SHP77 (cell line): ENCODE measurements around the gene SLC27A5.
"Not testable (repeated sequence)": the region's sequence is repeated elsewhere in the genome, so short reads cannot be mapped to it uniquely, and the experiment has no call there.

Experiments used
- DNase-seq, 2 experiments: peaks; one replicate each; lab custom pipeline; 2025; lab: John Stamatoyannopoulos, UW

SLC27A5 gene

DNA sequence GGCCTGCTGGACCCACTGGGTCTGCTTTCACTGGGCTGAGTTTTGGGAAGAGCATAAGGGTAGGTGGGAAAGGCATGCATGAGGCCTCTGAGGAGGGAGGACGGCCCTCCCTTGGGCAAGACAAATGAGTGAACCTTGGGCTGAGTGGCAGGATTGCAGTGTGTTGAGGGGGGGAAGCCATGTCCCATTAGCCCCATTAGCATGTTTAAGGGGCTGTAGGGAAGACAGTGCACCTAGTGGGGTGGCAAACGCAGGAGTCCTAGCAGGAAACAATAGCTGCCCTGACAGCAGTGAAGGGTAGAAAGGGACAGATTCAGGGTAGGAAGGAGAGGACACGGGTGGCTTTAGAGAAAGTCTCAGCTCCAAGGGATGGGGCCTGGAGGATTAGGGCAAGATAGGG is 10.9 kb upstream of the SLC27A5 start:
- no peak for DNase-seq

DNA sequence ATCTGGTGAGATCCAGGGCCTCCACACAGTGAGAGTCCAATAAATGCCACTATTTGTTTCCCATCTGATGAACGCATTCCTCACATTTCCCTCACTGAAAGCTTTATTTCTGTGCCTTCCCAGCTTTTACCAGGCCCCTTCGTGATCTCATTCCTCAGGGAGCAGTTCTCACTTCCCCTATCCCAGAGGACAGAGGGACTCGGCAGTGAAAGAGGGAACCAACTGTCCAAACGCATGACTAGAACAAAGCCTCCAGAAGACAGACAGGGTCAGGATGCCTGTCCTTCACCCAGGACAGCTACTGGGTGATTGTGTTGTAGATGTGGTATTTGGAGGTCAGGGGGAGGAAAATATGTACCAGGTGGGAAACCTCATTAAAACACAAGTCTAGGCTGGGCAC is 9.9 kb upstream of the SLC27A5 start:
- DNase-seq = no peak

GRCh38 chr19:58520257-58520599 is 8.4 kb upstream of the SLC27A5 start:
- no peak for DNase-seq

DNA sequence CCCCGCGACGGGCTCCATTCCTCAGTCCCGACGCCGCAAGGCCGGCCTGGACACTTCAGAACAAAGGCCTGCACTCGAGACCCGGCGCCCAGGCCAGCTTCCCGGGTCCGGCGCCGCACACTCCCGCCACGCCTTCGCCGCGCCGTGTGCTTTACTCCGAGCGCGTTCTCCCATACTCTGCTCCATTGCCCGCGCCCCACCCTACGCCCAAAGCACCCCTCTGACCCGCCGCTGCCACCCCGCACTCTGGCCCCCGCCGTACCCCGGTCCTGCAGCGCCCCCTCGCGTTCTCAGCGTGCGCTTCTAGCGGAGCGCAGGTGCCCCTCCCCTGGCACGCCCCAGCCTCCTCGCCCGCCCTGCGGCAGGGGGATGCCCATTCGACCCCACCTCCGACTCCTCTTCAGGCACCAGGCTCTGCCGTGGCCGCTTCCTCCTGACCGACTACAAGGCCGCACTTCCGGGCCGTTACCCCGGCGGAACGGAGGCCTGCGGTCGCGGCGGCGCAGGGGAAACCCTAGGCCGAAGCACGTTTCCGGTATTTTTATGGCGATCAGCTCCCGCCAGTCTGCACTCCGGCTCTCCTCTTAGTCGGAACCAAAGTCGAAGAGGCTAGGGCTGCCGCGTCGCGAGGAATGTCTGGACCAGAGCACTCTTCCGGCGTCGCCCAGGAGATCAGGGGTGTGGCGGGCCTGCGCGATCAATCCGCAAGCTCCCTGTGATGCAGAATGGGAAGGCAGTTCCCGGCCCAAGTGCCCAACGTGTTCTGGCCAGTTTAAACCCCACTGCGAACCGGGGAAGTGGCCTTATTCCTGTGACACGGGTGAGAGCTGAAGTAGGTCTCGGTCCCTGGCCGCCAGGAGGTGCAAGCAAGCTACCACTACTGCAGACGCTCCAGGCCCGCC is 7.8 kb upstream of the SLC27A5 start, which contains the start of gene ZBTB45:
Gene ZBTB45, minus strand, starts transcription at position 456 of the 902 bp plus-strand sequence. CDS start 2,137 bp downstream, outside the sequence.
- peak; percentile 93 to 97 for DNase-seq

DNA sequence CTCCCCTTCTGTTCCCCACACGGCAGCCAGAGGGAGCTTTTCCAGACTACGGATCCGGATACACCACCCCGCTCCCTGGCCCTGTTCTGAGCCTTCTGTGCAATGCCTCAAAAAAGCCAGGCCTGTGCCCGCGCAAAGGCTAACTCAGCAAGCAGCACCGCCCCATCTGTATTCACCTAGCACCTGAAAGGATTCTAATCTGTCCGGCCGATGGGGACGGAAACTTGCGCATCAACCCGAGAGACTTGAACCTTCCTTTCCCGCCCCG is 7.2 kb upstream of the SLC27A5 start:
- peak; percentile 63 to 69 for DNase-seq

GRCh38 chr19:58518256-58519086 is 6.7 kb upstream of the SLC27A5 start:
- DNase-seq = no peak

DNA sequence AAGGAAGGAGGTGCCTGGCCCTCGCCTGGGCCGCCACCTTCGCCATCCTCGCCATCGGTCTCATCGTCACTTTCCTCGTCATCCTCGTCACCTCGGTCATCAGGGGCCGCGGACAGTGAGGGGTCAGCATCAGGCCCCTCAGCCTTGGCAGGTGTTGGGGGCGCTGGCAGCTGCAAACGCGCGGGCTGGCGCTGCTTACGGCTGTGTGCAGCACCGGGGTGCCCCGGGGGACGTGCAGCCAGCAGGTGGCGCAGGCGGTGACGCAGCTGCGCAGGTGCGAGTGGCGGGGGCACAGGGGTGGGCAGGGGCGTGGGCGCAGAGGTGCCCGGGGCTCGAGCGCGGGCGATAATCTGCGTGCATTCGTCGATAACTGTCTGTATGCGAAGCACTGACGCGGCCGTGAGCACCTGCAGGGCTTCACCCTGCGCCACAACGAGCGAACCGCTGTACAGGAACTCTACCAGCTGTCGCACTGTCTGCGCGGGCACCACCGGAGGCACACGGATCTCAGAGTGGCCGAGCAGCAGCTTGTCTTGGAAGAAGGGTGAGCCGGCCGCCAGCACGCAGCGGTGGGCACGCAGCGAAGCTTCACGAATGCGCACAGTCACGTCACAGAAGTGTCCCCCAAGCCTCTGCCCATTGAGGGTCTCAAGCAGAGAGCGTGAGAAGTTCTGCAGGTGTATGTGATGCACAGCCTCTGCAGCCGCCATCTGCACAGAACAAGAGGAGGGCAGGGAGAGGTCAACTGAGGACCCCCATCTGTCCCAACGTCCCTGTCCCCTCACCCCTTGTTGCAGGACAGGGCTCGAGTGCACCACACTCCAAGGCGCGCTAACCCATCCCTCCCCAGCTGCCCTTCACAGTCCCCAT is 5.4 kb upstream of the SLC27A5 start:
- DNase-seq = no peak

- DNase-seq = no peak
These were observed 4.5 kb upstream of the SLC27A5 start for GRCh38 chr19:58516246-58516836.

- DNase-seq = no peak
These were observed 3.5 kb upstream of the SLC27A5 start for GRCh38 chr19:58515259-58515658.

GRCh38 chr19:58514564-58515022 is 2.8 kb upstream of the SLC27A5 start:
- no peak for DNase-seq

DNA sequence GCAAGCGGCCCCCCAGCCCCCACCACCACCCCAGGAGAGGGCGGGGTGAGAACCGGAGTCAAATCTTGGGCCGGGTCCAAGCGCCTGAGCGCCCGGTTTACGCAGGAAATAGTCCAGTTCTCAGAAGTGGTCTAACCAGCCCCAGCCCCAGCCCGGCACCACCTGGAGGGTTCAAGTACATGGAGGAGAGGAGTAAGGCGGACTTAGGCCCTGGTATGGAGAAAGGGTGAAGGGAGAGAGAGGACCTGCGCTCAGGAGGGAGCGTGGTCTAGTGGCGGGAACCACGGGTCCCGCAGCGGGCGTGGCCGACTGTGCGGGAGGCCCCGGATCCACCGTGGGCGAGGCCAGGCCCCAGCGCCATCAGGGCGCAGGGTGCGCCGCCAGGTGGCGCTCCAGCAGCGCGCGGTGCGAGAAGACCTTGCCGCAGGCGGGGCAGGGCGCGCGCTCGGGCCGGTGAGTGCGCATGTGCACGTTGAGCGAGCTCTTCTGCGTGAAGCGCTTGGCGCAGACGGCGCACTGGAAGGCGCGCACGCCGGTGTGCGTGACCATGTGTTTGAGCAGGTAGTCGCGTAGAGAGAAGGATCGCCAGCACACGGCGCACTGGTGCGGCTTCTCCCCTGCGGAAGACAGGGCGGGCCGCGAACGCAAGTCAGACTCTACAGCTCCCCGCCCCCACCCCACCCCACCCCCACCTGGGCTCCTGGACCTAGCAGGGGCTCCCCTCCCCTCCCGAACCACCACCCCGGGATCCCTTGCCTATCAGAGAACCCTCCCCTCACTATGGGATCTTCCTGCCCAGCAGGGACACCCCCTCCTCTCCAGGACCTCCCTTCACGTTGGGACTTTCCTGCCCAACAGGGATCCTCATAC is 2.1 kb upstream of the SLC27A5 start:
- peak; percentile 87 to 92 for DNase-seq

- no peak for DNase-seq
These were observed 1.5 kb upstream of the SLC27A5 start for GRCh38 chr19:58513213-58513693.

DNA sequence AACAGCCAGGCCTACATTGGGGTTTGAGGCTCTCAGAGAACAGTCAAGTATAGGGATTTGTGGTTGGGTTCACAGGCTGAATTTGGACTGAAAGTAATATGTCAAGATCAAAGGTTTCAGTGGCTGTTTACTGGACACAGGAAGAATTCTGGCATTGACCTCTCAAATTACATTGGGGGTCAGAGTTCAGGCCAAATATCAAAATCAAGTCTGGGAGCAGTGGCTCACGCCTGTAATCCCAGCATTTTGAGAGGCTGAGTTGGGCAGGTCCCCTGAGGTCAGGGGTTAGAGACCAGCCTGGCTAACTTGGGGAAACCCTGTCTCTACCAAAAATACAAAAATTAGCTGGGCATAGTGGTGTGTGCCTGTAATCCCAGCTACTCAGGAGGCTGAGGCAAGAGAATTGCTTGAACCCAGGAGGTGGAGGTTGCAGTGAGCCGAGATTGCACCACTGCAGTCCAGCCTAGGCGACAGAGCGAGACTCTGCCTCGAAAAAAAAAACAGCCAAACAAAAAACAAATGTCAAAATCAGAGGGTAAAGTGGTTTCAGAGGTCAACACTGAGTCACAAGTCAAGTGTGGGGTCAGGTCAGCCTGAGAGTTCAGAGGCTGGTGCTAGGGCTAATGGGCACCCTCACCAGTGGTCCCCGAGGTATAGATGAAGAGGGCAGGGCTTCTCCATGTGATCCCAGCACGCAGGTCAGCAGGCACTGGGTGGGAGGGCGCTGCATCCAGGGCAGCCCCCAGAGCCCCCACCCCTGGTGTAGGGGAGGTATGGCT is 1.5 kb downstream of the SLC27A5 start:
- no peak for DNase-seq

- DNase-seq = no peak
These were observed 2.1 kb downstream of the SLC27A5 start for GRCh38 chr19:58509731-58510083.

DNA sequence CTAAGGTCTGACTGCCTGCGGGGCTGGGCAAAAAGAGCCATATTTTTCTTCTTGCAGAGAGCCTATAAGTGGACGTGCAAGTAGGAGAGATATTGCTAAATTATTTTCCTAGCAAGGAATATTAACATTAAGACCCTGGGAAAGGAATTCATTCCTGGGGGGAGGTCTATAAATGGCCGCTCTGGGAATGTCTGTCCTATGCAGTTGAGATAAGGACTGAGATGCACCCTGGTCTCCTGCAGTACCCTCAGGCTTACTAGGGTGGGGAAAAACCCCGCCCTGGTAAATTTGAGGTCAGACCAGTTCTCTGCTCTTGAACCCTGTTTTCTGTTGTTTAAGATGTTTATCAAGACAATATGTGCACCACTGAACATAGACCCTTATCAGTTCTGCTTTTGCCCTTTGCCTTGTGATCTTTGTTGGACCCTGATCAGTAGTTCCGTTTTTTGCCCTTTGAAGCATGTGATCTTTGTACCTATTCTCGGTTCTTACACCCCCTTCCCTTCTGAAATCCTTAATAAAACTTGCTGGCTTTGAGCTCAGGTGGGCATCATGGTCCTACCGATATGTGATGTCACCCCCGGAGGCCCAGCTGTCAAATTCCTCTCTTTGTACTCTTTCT is 4.1 kb downstream of the SLC27A5 start:
- DNase-seq = not testable (repeated sequence)

DNA sequence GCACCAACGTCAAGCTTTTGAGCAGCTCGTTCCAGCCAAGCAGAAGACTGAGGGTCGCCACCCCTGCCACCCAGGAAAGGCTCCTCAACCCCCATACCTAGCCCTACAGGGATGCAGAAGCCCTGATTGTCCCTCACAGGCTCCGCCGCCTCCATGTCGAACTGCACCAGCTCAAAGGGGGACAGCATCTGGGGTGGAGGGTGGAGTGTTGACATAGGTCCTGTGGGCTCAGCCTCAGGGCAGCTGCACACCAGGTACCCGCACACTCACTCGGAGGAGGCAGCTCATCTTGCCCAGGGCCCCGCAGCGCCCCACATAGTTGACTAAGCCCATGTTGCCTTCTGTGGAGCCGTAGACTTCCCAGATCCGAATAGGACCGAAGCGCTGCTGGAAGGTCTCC is 11.6 kb downstream of the SLC27A5 start:
- no peak for DNase-seq

DNA sequence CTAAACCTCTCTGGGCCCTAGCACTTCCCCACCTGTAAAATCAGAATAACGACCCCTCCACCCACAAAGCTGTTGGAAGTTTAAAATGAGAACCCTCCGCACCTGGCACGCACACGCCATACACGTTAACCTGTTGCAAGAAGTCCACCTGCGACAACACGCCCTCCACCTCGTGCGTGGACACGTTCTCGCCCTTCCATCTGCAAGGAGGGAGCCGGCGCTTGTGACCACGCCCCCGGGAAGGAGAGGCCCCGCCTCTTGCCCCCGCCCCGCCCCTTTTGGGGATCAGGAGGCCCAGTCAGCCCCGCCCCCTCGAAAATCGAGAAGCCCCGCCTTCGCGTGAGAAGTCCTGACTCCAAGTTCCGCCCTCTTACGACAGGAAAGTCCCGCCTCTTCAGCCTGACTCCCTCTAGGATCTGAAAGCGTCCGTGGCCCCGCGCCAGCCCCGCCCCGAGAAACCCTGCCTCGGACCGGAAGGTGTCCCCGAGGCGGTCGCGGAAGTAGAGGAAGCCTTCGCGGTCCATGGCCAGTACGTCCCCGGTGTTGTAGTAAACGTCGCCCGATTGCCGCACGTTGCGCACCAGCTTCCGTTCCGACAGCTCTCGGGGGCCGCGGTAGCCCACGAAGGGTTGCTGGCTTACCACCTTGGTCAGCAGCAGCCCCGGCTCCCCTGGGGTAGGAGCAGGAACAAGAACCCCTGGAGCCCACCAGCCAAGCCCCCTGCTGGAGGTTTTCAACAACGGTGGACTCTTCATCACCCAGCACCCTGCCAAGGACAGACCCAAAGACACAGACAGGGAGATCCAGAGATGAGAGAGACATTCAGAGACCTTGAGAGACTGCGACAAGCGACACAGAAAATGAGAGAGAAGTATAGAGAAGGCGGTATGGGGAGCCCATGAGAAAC is 12.5 kb downstream of the SLC27A5 start:
- DNase-seq = peak; percentile 99

DNA sequence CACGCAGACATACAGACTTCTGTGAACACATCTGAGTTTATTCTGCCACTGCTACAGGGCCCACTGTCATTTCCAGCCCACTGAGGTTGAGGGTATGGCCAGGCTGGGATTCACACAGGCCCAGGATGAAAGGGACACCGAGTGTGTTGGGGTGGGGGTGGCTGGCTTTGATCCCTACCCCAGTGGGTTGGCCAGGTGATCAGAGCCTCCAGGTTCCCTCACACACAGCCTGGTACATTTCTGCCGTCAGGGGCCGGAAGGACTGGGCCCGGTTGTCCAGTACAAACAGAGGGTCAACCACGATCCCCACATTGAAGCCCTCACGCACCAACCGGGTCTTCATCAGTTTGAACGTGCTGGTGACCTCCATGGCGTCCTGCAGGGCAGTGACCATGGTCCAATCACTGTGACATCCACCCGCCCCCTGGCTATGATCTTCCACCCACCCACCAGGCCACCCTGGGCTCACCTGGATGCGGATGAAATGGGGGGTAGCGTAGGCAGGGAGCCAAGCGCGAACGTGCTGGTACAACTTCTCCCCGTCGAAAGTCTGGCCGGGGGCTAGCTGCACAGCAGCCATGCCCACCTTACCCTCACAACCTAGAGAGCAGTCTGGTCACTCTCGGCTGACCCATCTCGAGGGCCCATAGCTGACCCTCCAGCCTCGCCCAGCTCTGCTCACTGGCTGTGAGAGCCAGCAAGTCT is 13.3 kb downstream of the SLC27A5 start:
- DNase-seq = no peak
